AG04449 (cell line): ENCODE data around the gene PTK6.

Experiments
- CTCF ChIA-PET: fragments of 350-600 bp; formaldehyde crosslinking; extraction: SDS; loops from one replicate; lab custom pipeline; 2021; ENCODE audit warnings: antibody characterized with exemption; lab: Yijun Ruan, JAX
- POLR2A ChIA-PET: fragments of 400-600, 350-600 bp; formaldehyde crosslinking; extraction: SDS; loops from one replicate; lab custom pipeline; 2020; ENCODE audit warnings: antibody characterized with exemption, inconsistent platforms; lab: Yijun Ruan, JAX
- DNase-seq: peaks from one replicate; pipeline ENCODE4 v3.0.0-alpha.2; 2010; ENCODE audit warnings: low read depth, low spot score
- H3K4me3 ChIP-seq: 2 replicates; pipeline ENCODE4 v1.5.1; 2011; ENCODE audit warnings: low read depth, mild to moderate bottlenecking, control low read depth, low read length
- CTCF ChIP-seq: IDR thresholded peaks from one replicate; pipeline ENCODE4 v1.5.1; 2011; ENCODE audit warnings: mild to moderate bottlenecking, moderate library complexity, low read length, control low read depth, inconsistent platforms; ENCODE audit not compliant: insufficient read depth; ENCODE audit errors: missing control alignments

PTK6 gene

DNA sequence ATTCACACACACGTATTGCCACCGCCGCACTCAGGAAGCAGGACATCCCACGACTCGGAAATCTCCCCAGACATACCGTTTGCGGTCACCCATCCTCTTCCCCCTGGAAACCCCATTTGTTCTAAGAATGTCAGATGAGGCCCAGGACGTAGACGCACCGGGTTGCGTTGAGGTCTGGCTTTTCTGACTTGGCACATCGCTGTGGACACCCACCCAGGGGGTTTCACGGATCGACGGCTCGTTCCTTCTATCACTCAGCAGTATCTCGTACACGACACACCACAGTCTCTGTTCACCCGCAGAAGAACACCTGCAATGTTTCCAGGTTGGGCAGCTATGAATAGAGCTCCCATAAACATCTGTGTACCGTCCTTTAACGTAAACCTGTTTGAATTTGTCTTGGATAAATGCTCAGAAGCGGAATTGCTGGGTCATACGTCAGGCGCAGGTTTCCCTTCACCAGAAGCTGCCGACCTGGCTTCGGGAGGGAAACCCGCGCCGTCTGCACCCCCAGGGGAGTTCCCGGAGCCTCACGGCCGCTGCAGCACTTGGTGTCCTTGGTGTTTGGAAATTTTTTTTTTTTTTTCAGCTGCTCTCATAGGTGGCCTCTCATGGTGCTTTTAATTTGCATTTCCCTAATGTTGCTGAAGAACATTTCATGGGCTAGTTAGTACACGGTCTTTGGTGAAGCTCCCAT lies 29.0 kb downstream of the PTK6 start:
- no peak for DNase-seq
- POLR2A ChIA-PET = no interaction called here
- H3K4me3 ChIP-seq = no peak overlapping the region
- CTCF ChIA-PET = interaction anchor here (3.3 kb wide), 1 partner anchor 12 kb away, joined by 26 read pairs; no protein-coding TSS in a partner anchor
- no peak for TF ChIP-seq CTCF

GRCh38 chr20:63507083-63507743 lies 30.0 kb downstream of the PTK6 start:
- H3K4me3 ChIP-seq = no peak overlapping the region
- CTCF ChIA-PET = interaction anchor here (2.9 to 3.3 kb wide), 2 partner anchors 10 to 11 kb away, joined by 19 to 26 read pairs; no protein-coding TSS in a partner anchor
- POLR2A ChIA-PET = no interaction called here
- no peak for DNase-seq
- TF ChIP-seq CTCF = no peak

GRCh38 chr20:63505723-63506122 lies 31.5 kb downstream of the PTK6 start:
- TF ChIP-seq CTCF = no peak
- ChIA-PET POLR2A (no interaction called here), CTCF (interaction anchor here (2.9 kb wide), 1 partner anchor 9 kb away, joined by 19 read pairs; no protein-coding TSS in a partner anchor)

DNA sequence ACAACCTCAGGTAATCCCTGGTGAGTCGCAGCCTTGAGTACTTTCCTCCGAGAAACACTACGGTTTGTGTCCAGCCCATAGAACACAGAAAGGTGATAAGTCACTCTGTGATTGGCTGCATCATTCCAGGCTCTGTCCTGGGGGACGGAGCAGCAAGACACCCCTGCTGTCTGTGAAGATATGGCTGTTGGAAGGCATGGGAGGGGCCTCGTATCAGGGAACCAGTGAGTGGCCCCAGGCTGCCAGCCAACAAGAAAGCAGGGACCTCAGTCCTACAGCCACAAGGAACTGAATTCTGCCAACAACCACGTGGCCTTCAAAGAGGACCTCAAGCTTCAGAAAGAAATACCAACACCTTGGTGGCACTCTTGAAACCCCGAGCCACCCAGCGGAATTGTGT lies 31.9 kb downstream of the PTK6 start:
- no peak for DNase-seq
- ChIA-PET CTCF (interaction anchor here (2.9 kb wide), 1 partner anchor 8 kb away, joined by 19 read pairs; no protein-coding TSS in a partner anchor), POLR2A (no interaction called here)
- no peak for TF ChIP-seq CTCF
- H3K4me3 ChIP-seq = no peak overlapping the region

More at GRCh38 chr20:63505723-63506122, 31.5 kb downstream of the PTK6 start:
- no peak for DNase-seq
- H3K4me3 ChIP-seq = no peak overlapping the region

- CTCF ChIA-PET = interaction anchor here (0.9 to 2.9 kb wide), 2 partner anchors 8 to 469 kb away, joined by 3 to 19 read pairs; no protein-coding TSS in a partner anchor
- POLR2A ChIA-PET = no interaction called here
- no peak overlapping the region for H3K4me3 ChIP-seq
- no peak for TF ChIP-seq CTCF
- DNase-seq = no peak
Measured at GRCh38 chr20:63504642-63505041, 32.5 kb downstream of the PTK6 start.

DNA sequence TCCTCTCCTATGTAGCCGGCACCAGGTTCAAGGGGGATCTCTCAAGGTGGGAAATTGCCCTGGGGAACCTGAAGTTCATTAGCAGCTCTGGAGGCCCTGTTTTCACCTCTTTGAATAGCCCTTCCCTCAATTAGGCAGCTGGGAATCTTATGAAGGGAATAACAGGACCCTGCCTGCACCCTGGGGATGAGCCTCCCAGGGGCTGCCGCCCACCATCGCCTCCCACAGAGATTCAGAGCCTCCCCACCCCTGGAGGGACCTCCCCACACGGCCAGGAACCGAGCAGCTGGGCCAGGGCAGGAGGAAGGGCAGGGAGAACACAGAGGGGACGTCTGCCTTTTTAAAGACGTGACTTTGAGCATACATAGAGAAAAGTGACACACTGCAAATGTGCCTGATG lies 33.7 kb downstream of the PTK6 start:
- ChIA-PET POLR2A (no interaction called here), CTCF (no interaction called here)
- no peak overlapping the region for H3K4me3 ChIP-seq
- TF ChIP-seq CTCF = no peak
- DNase-seq = no peak
